ENCODE data around the gene THAP11.
A peak's percentile ranks its signal among the peaks of the same experiment; 100 is the strongest.
"Not testable (repeated sequence)": the region's sequence is repeated elsewhere in the genome, so short reads cannot be mapped to it uniquely, and the experiment has no call there.

THAP11 gene

GRCh38 chr16:67811899-67812298, 30.2 kb upstream of the THAP11 start:
- H3K4me1 ChIP-seq (ENCODE audit: control insufficient read depth, insufficient read depth, low read length), result no peaks in the 10 kb centered on the region
- no peaks in the 10 kb centered on the region for H3K36me3 ChIP-seq (ENCODE audit: control insufficient read depth, insufficient read depth, low read length)
- no peaks in the 10 kb centered on the region for H3K27me3 ChIP-seq (ENCODE audit: control insufficient read depth, insufficient read depth, low read length)

GRCh38 chr16:67814567-67814966, 27.6 kb upstream of the THAP11 start:
- Histone ChIP-seq H3K27ac (ENCODE audit: low read depth, low read length) (no peak overlapping the region), H3K9me3 (ENCODE audit: control insufficient read depth, insufficient read depth, low read depth, low read length) (no peaks in the 10 kb centered on the region), H3K4me3 (ENCODE audit: low read depth, low read length) (no peak overlapping the region), H3K4me1 (ENCODE audit: control insufficient read depth, insufficient read depth, low read length) (no peaks in the 10 kb centered on the region), H3K36me3 (ENCODE audit: control insufficient read depth, insufficient read depth, low read length) (no peaks in the 10 kb centered on the region), H3K27me3 (ENCODE audit: control insufficient read depth, insufficient read depth, low read length) (no peaks in the 10 kb centered on the region), H3K9ac (ENCODE audit: low read length) (no peak overlapping the region)

More at GRCh38 chr16:67811899-67812298, 30.2 kb upstream of the THAP11 start:
- Histone ChIP-seq H3K27ac (ENCODE audit: low read depth, low read length) (no peak overlapping the region), H3K9me3 (ENCODE audit: control insufficient read depth, insufficient read depth, low read depth, low read length) (no peaks in the 10 kb centered on the region), H3K9ac (ENCODE audit: low read length) (no peak overlapping the region), H3K4me3 (ENCODE audit: low read depth, low read length) (no peak overlapping the region)

- Histone ChIP-seq H3K4me1 (ENCODE audit: control insufficient read depth, insufficient read depth, low read length) (no peaks in the 10 kb centered on the region), H3K9ac (ENCODE audit: low read length) (no peak overlapping the region), H3K4me3 (ENCODE audit: low read depth, low read length) (no peak overlapping the region), H3K27me3 (ENCODE audit: control insufficient read depth, insufficient read depth, low read length) (no peaks in the 10 kb centered on the region), H3K9me3 (ENCODE audit: control insufficient read depth, insufficient read depth, low read depth, low read length) (no peaks in the 10 kb centered on the region), H3K36me3 (ENCODE audit: control insufficient read depth, insufficient read depth, low read length) (peaks cover 3% of the 10 kb centered on the region; the same call in 1 of the 2 replicates), H3K27ac (ENCODE audit: low read depth, low read length) (no peak overlapping the region)
Measured at GRCh38 chr16:67820608-67821259, 21.4 kb upstream of the THAP11 start.

- H3K9ac ChIP-seq (ENCODE audit: low read length), result no peak overlapping the region
Measured at GRCh38 chr16:67822511-67822910, 19.6 kb upstream of the THAP11 start.

GRCh38 chr16:67825119-67825518, 17.0 kb upstream of the THAP11 start:
- H3K9me3 ChIP-seq (ENCODE audit: control insufficient read depth, insufficient read depth, low read depth, low read length), result no peaks in the 10 kb centered on the region
- peaks cover 44% of the 10 kb centered on the region for H3K36me3 ChIP-seq (ENCODE audit: control insufficient read depth, insufficient read depth, low read length)
- H3K4me1 ChIP-seq (ENCODE audit: control insufficient read depth, insufficient read depth, low read length), result no peaks in the 10 kb centered on the region
- H3K27ac ChIP-seq (ENCODE audit: low read depth, low read length), result no peak overlapping the region
- no peak overlapping the region for H3K9ac ChIP-seq (ENCODE audit: low read length)
- no peak overlapping the region for H3K4me3 ChIP-seq (ENCODE audit: low read depth, low read length)
- no peaks in the 10 kb centered on the region for H3K27me3 ChIP-seq (ENCODE audit: control insufficient read depth, insufficient read depth, low read length)

More at GRCh38 chr16:67822511-67822910, 19.6 kb upstream of the THAP11 start:
- Histone ChIP-seq H3K4me1 (ENCODE audit: control insufficient read depth, insufficient read depth, low read length) (no peaks in the 10 kb centered on the region), H3K9me3 (ENCODE audit: control insufficient read depth, insufficient read depth, low read depth, low read length) (no peaks in the 10 kb centered on the region), H3K27me3 (ENCODE audit: control insufficient read depth, insufficient read depth, low read length) (no peaks in the 10 kb centered on the region), H3K36me3 (ENCODE audit: control insufficient read depth, insufficient read depth, low read length) (peaks cover 18% of the 10 kb centered on the region), H3K4me3 (ENCODE audit: low read depth, low read length) (no peak overlapping the region), H3K27ac (ENCODE audit: low read depth, low read length) (no peak overlapping the region)

- Histone ChIP-seq H3K9ac (ENCODE audit: low read length) (no peak overlapping the region), H3K27me3 (ENCODE audit: control insufficient read depth, insufficient read depth, low read length) (no peaks in the 10 kb centered on the region), H3K4me3 (ENCODE audit: low read depth, low read length) (no peak overlapping the region), H3K9me3 (ENCODE audit: control insufficient read depth, insufficient read depth, low read depth, low read length) (no peaks in the 10 kb centered on the region), H3K36me3 (ENCODE audit: control insufficient read depth, insufficient read depth, low read length) (peaks cover 52% of the 10 kb centered on the region), H3K4me1 (ENCODE audit: control insufficient read depth, insufficient read depth, low read length) (no peaks in the 10 kb centered on the region), H3K27ac (ENCODE audit: low read depth, low read length) (no peak overlapping the region)
Measured at GRCh38 chr16:67825906-67826305, 16.2 kb upstream of the THAP11 start.

GRCh38 chr16:67828651-67829050, 13.5 kb upstream of the THAP11 start:
- no peaks in the 10 kb centered on the region for H3K27me3 ChIP-seq (ENCODE audit: control insufficient read depth, insufficient read depth, low read length)
- H3K9me3 ChIP-seq (ENCODE audit: control insufficient read depth, insufficient read depth, low read depth, low read length), result no peaks in the 10 kb centered on the region
- no peak overlapping the region for H3K27ac ChIP-seq (ENCODE audit: low read depth, low read length)
- peaks cover 66% of the 10 kb centered on the region for H3K36me3 ChIP-seq (ENCODE audit: control insufficient read depth, insufficient read depth, low read length)
- no peak overlapping the region for H3K4me3 ChIP-seq (ENCODE audit: low read depth, low read length)
- no peak overlapping the region for H3K9ac ChIP-seq (ENCODE audit: low read length)
- H3K4me1 ChIP-seq (ENCODE audit: control insufficient read depth, insufficient read depth, low read length), result peaks cover 6% of the 10 kb centered on the region; the same call in 1 of the 2 replicates

GRCh38 chr16:67833030-67833414, 9.1 kb upstream of the THAP11 start:
- H3K36me3 ChIP-seq (ENCODE audit: control insufficient read depth, insufficient read depth, low read length), result peaks cover 42% of the 10 kb centered on the region
- no peaks in the 10 kb centered on the region for H3K9me3 ChIP-seq (ENCODE audit: control insufficient read depth, insufficient read depth, low read depth, low read length)
- peaks cover 6% of the 10 kb centered on the region; the same call in 1 of the 2 replicates for H3K4me1 ChIP-seq (ENCODE audit: control insufficient read depth, insufficient read depth, low read length)
- no peak overlapping the region for H3K27ac ChIP-seq (ENCODE audit: low read depth, low read length)
- H3K9ac ChIP-seq (ENCODE audit: low read length), result peak overlapping the region; percentile 77
- H3K27me3 ChIP-seq (ENCODE audit: control insufficient read depth, insufficient read depth, low read length), result no peaks in the 10 kb centered on the region
- peak overlapping the region; percentile 62 for H3K4me3 ChIP-seq (ENCODE audit: low read depth, low read length)

- H3K9ac ChIP-seq (ENCODE audit: low read length), result peak overlapping the region; percentile 77
- no peaks in the 10 kb centered on the region for H3K9me3 ChIP-seq (ENCODE audit: control insufficient read depth, insufficient read depth, low read depth, low read length)
- peaks cover 6% of the 10 kb centered on the region; the same call in 1 of the 2 replicates for H3K4me1 ChIP-seq (ENCODE audit: control insufficient read depth, insufficient read depth, low read length)
- H3K4me3 ChIP-seq (ENCODE audit: low read depth, low read length), result peak overlapping the region; percentile 62
- no peak overlapping the region for H3K27ac ChIP-seq (ENCODE audit: low read depth, low read length)
- H3K27me3 ChIP-seq (ENCODE audit: control insufficient read depth, insufficient read depth, low read length), result no peaks in the 10 kb centered on the region
- peaks cover 36% of the 10 kb centered on the region for H3K36me3 ChIP-seq (ENCODE audit: control insufficient read depth, insufficient read depth, low read length)
Measured at GRCh38 chr16:67833415-67834241, 8.5 kb upstream of the THAP11 start.

- H3K9ac ChIP-seq (ENCODE audit: low read length), result peak overlapping the region; percentile 77
- H3K9me3 ChIP-seq (ENCODE audit: control insufficient read depth, insufficient read depth, low read depth, low read length), result no peaks in the 10 kb centered on the region
- peaks cover 6% of the 10 kb centered on the region; the same call in 1 of the 2 replicates for H3K4me1 ChIP-seq (ENCODE audit: control insufficient read depth, insufficient read depth, low read length)
- peak overlapping the region; percentile 62 for H3K4me3 ChIP-seq (ENCODE audit: low read depth, low read length)
- H3K36me3 ChIP-seq (ENCODE audit: control insufficient read depth, insufficient read depth, low read length), result peaks cover 30% of the 10 kb centered on the region
- H3K27ac ChIP-seq (ENCODE audit: low read depth, low read length), result no peak overlapping the region
- H3K27me3 ChIP-seq (ENCODE audit: control insufficient read depth, insufficient read depth, low read length), result no peaks in the 10 kb centered on the region
Measured at GRCh38 chr16:67834242-67834614, 7.9 kb upstream of the THAP11 start.

- peaks cover 12% of the 10 kb centered on the region; the same call in 1 of the 2 replicates for H3K4me1 ChIP-seq (ENCODE audit: control insufficient read depth, insufficient read depth, low read length)
- H3K4me3 ChIP-seq (ENCODE audit: low read depth, low read length); H3K36me3 ChIP-seq (ENCODE audit: control insufficient read depth, insufficient read depth, low read length); H3K27me3 ChIP-seq (ENCODE audit: control insufficient read depth, insufficient read depth, low read length); H3K9me3 ChIP-seq (ENCODE audit: control insufficient read depth, insufficient read depth, low read depth, low read length); H3K27ac ChIP-seq (ENCODE audit: low read depth, low read length); H3K9ac ChIP-seq (ENCODE audit: low read length): not testable (repeated sequence)
Measured at GRCh38 chr16:67837190-67837589, 4.9 kb upstream of the THAP11 start.

Measured in HUES6 (cell line).